Measurements from ENCODE around the gene MGLL. TPM values are rescaled to one million over a fixed set of nuclear protein-coding genes. Genes with fewer than 3 reads are reported as not detected.

The MGLL gene
- total RNA-seq, 1 experiment from 2014 or later = 2.1 TPM

- H3K9me3 ChIP-seq (ENCODE audit: control insufficient read depth, insufficient read depth, low read depth, low read length) = no peaks in the 10 kb centered on the region
- in situ Hi-C loops (cut with HindIII; ENCODE audit: low pct_unique_long_range_greater_than_20kb, low sequenced_read_pairs) (no loop called here), intact Hi-C loops (cut with micrococcal nuclease; ENCODE audit: unreplicated experiment) (no loop called here)
- no peak overlapping the region for H3K4me3 ChIP-seq (ENCODE audit: low read depth in 2 of 2, low read length in 2 of 2)
- CTCF ChIA-PET = no interaction called here
- no TSS peak for BruUV-seq (replicated peaks)
- H3K27me3 ChIP-seq (ENCODE audit: control insufficient read depth, insufficient read depth, low read length) = peaks cover 3% of the 10 kb centered on the region; the same call in 1 of the 2 replicates
- H3K36me3 ChIP-seq (ENCODE audit: control insufficient read depth, insufficient read depth, low read length) = no peaks in the 10 kb centered on the region
- DNase-seq (ENCODE audit: low read depth, low spot score) = no peak
- no peak for ATAC-seq
- H3K27ac ChIP-seq (ENCODE audit: low read length) = no peak overlapping the region
- no peaks in the 10 kb centered on the region for H3K4me1 ChIP-seq (ENCODE audit: control insufficient read depth, insufficient read depth, low read length)
- TF ChIP-seq POLR2AphosphoS5 (IDR thresholded peaks at IDR 0.05; ENCODE audit: low read depth, low read length) (no peak), CTCF (IDR thresholded peaks at IDR 0.05) (no peak), REST (IDR thresholded peaks at IDR 0.05; ENCODE audit: insufficient read depth in 1 of 2, low read depth in 2 of 2, low read length in 1 of 2) (no peak), TCF7L2 (IDR thresholded peaks at IDR 0.05; ENCODE audit: low read depth, low read length) (no peak), SIN3A (IDR thresholded peaks at IDR 0.05; ENCODE audit: borderline replicate concordance, insufficient read depth, low read depth, low read length) (no peak)
- POLR2A ChIA-PET = no interaction called here
These were observed 6.4 kb downstream of the MGLL start for GRCh38 chr3:127815641-127816605.

- no peaks in the 10 kb centered on the region for H3K4me1 ChIP-seq (ENCODE audit: control insufficient read depth, insufficient read depth, low read length)
- BruUV-seq (replicated peaks) = no TSS peak
- no peaks in the 10 kb centered on the region for H3K9me3 ChIP-seq (ENCODE audit: control insufficient read depth, insufficient read depth, low read depth, low read length)
- no peak for ATAC-seq
- no peaks in the 10 kb centered on the region; the same call in 1 of the 2 replicates for H3K27me3 ChIP-seq (ENCODE audit: control insufficient read depth, insufficient read depth, low read length)
- no peak for TF ChIP-seq SIN3A (IDR thresholded peaks at IDR 0.05; ENCODE audit: borderline replicate concordance, insufficient read depth, low read depth, low read length)
- POLR2A ChIA-PET = interaction anchor here (0.6 kb wide), 1 partner anchor 78 kb away, joined by 4 read pairs; no protein-coding TSS in a partner anchor
- DNase-seq (ENCODE audit: low read depth, low spot score) = no peak
- no peaks in the 10 kb centered on the region for H3K36me3 ChIP-seq (ENCODE audit: control insufficient read depth, insufficient read depth, low read length)
- in situ Hi-C loops (cut with HindIII; ENCODE audit: low pct_unique_long_range_greater_than_20kb, low sequenced_read_pairs) = no loop called here
- no peak overlapping the region for H3K27ac ChIP-seq (ENCODE audit: low read length)
- H3K4me3 ChIP-seq (ENCODE audit: low read depth in 2 of 2, low read length in 2 of 2) = no peak overlapping the region
- intact Hi-C loops (cut with micrococcal nuclease; ENCODE audit: unreplicated experiment) = no loop called here
- CTCF ChIA-PET = no interaction called here
These were observed 7.3 kb downstream of the MGLL start for GRCh38 chr3:127815001-127815400.

- intact Hi-C loops (cut with micrococcal nuclease; ENCODE audit: unreplicated experiment) = no loop called here
- Histone ChIP-seq H3K9me3 (ENCODE audit: control insufficient read depth, insufficient read depth, low read depth, low read length) (no peaks in the 10 kb centered on the region), H3K27me3 (ENCODE audit: control insufficient read depth, insufficient read depth, low read length) (no peaks in the 10 kb centered on the region; the same call in 1 of the 2 replicates), H3K4me3 (ENCODE audit: low read depth in 2 of 2, low read length in 2 of 2) (no peak overlapping the region), H3K4me1 (ENCODE audit: control insufficient read depth, insufficient read depth, low read length) (no peaks in the 10 kb centered on the region), H3K36me3 (ENCODE audit: control insufficient read depth, insufficient read depth, low read length) (no peaks in the 10 kb centered on the region), H3K27ac (ENCODE audit: low read length) (no peak overlapping the region)
- ATAC-seq (no peak), DNase-seq (ENCODE audit: low read depth, low spot score) (no peak)
- no peak for TF ChIP-seq SIN3A (IDR thresholded peaks at IDR 0.05; ENCODE audit: borderline replicate concordance, insufficient read depth, low read depth, low read length)
- TF ChIP-seq REST (IDR thresholded peaks at IDR 0.05; ENCODE audit: insufficient read depth in 1 of 2, low read depth in 2 of 2, low read length in 1 of 2) = no peak
- TF ChIP-seq CTCF (IDR thresholded peaks at IDR 0.05) = no peak
- TF ChIP-seq TCF7L2 (IDR thresholded peaks at IDR 0.05; ENCODE audit: low read depth, low read length) = no peak
- no peak for TF ChIP-seq POLR2AphosphoS5 (IDR thresholded peaks at IDR 0.05; ENCODE audit: low read depth, low read length)
- CTCF ChIA-PET = no interaction called here
- in situ Hi-C loops (cut with HindIII; ENCODE audit: low pct_unique_long_range_greater_than_20kb, low sequenced_read_pairs) = no loop called here
- POLR2A ChIA-PET = interaction anchor here (0.6 kb wide), 1 partner anchor 79 kb away, joined by 4 read pairs; no protein-coding TSS in a partner anchor
- no TSS peak for BruUV-seq (replicated peaks)
These were observed 8.0 kb downstream of the MGLL start for GRCh38 chr3:127814325-127814781.
